KG1 (cell line): ENCODE data around the gene PEA15.
A peak's percentile ranks its signal among the peaks of the same experiment; 100 is the strongest.

Source experiments
- DNase-seq: peaks from one replicate; lab custom pipeline; 2025; lab: John Stamatoyannopoulos, UW

The PEA15 gene

DNA sequence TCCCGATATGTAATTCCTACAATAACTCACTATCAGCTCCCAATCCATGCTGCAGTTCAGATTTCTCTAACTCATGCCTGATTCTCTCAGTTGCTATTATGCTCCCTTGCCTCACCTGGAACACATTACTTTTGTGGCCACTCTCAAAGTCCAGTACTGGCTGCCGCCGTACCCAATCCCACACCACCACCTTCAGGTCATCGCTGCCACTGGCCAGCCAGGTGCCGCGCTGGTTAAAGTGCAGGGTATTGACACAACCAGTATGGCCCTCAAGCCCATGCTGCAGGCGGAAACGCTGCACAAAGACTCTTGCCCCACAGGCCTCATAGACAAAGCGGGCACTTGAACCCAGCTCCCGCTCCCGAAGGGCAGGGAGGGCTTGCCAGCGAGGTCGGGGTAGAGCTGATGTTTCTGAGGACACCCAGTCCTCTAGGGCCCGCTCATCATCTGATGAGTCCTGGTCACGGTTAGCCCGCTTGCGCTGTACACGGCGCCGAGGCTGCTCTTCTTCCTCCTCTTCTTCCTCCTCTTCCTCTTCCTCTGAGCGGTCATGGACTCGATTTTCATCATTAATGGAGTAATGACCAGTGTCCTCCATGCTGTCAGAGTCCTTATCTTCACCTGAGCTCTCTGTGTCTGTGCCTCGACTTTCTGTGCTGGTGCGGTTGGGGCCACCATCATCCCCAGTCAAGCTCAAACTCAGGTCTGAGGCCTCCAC, 34.6 kb downstream of the PEA15 start:
- no peak for DNase-seq

DNA sequence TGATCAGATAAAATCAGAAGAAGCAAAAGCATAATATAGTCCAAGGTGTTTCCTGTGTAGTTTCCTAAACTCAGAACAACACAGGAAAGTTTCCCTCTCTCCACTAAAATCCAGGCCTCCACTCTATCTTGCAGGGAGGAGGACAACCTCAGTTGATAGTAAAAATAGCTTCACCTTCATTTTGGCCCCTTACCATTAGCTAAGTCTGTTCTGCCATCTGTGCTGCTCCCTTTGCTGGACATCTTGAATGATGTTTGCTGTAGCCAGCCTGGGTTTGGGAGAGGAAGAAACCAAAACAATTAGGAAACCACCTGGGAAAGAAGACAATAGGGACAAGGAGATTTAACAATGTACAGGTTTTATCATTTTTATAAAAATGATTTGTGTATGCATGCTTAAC, 38.6 kb downstream of the PEA15 start:
- no peak for DNase-seq

DNA sequence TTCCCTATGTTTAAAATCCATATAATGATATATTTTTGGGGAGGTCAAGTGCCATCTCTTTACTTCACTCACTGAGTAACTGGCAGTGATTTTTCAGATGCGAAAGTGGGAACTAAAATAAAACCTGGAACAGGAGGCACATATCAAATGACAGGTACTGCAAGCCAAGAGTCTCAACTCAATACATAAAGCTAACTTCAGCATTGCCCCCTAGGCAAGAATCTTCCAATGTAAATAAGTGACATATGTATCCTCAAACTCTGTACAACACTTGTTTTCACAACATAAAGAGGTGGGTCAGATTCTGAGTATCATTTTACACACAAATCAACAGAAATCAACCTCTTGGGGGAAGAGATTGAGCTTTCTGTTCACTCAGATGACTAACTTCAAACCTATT, 39.0 kb downstream of the PEA15 start:
- no peak for DNase-seq

DNA sequence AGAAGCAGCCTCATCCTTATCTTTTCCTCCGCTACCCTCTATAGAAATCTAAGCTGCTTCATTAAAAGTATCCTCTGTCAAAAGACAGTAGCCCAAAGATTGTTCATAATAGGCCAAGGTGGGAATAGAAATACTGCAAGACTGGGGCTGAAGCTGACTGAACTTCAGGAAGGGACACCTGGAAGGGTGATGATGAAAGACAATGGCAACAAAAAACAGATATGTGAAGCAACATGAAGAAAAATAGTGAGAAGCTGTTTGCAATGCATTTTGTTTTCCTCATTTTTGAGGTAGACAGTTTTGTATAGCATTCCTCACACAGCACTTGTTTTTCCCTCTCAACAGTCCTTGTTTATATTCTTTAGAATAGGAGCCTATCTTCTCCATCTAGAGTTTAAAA, 40.2 kb downstream of the PEA15 start:
- no peak for DNase-seq

DNA sequence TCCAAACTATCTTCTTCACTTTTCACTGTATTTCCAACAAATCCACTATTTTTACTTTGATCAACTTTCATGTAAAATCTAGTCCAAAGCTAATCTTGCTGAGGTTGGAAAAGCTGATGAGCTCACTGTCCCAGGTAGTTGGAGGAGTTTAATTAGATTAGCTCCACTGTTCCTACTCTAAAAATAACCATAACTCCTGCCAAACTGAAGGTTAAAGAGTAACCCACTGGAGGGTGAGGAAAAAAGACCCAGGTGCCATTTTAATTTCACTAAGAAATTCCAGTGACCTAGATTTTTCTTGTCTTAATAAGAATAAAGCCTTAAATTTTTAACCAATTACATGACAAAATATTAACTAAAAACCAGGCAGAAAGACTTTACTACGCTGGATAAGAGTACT, 41.9 kb downstream of the PEA15 start:
- no peak for DNase-seq

DNA sequence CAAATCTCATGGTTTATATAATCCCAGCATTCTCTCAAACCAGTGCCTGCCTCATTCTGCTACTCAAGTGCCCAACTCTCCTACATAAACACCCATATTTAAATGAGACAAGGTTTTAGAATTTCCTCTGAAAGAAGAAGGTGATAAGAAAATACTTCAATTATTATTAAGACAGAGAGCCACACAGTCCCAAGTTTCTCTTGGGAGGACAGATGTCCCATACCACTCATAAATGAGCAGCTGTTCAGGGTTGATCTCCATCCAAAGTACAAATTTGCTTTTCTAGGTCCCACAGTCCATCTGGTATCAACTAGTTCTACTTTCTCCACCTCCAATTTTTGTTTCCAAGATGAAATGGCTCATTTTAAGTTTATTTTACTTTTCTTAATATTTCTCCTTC, 45.8 kb downstream of the PEA15 start:
- DNase-seq: no peak

DNA sequence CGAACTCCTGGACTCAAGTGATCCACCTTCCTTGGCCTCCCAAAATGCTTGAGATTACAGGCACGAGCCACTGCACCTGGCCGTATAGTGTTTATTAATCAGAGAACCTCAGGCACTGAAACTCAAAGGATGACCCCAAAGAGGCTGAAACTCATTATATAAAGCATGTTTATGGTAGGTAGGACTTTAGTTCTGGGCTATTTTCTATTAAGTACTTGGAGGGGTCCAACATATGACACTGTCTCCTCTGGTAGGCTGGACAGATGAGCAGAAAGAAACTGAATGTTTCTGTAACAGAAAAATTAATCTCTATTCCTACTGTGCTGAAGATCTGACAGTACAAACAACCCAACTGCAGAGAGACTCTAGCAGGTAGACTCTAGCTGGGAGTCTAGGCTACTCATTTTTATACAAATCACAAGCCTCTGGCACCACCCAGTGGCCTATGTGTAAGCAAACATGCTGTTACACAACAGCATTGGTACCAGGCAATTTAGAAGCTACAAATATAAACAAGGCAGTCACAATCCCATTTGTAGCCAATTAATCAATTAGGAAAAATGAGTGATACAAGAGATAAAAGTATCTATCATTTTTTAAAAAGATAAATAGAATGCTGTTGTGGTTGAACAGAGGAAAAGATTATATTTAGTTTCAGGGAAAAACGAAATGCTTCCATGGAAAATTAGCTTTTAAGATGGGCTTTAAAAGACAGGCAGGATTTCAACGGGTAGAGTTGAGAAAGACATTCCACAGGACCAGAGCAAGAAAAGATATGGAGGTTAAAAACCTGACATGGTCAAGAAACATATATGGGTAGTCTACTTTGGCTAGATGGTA, 46.7 kb downstream of the PEA15 start:
- peak; percentile 48 for DNase-seq

DNA sequence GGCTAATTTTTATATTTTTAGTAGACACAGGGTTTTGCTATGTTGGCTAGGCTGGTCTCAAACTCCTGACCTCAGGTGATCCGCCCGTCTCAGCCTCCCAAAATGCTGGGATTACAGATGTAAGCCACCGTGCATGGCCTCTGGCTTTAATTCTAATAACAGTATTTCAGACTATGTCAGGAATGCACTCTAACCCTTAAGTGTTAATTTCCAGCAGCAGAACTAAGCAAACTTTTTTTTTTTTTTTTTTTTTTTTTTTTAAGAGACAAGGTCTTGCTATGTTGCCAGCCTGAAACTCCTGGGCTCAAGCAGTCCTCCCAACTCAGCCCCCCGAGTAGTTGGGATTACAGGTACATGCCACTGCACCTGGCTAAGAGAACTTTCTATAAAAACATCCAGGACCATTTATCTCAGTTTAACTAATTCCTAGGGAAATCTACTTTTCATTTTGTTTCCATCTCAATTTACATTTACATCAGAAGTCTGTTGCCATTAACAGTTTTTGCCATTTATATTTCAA, 50.7 kb downstream of the PEA15 start:
- DNase-seq: no peak

DNA sequence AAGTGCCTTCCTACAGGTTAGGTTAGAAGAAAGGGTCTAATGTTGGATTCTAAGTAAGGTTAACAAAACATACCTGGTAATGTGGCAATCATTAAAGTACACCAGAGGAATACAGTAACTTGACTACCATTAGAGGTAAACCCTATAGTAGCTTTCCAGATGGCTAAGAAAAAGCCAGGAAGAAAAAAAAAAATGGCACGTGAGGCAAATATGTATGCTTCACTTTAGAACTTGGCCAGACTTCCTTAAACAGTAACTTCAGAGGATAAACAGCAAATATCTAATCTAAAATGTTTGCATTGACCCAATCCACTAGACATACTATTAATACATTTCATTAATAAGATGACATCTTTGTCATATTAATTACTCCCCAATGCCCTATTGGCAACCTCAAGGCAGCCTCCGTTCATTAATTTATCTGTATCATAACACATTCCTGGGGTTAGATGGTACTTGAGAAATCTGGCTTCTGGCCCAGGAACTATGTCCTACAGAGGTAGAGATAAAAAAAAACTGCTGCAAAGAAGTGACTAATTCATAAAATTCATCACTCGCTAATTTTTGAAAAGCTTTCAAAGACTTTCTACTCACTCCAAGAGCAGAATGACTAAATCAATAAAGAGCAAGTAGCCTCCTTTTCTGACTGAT, 51.3 kb downstream of the PEA15 start:
- no peak for DNase-seq

DNA sequence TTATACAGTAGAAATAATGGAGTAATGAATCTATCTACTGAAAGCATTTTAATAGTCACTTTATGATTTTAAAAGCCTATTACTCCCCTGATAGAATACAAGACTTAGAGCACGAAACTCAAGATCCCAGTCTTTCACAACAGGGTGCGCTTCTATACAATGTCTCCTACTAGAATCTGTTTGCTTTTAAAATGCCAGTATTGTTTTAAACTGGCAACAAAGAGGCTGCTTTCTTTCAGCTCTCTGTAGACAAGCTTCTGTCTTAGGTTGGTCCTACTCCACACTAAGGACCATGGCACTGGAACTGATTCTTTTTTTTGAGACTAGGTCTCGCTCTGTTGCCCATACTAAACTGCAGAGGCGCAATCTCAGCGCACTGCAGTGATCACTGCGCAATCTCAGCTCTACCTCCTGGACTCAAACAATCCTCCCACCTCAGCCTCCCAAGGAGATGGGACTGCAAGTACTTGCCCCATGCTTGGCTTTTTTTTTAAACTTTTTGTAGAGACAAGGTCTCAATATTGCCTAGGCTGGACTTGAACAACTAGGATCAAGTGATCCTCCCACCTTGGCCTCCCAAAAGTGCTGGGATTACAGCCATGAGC, 52.3 kb downstream of the PEA15 start:
- DNase-seq: no peak

DNA sequence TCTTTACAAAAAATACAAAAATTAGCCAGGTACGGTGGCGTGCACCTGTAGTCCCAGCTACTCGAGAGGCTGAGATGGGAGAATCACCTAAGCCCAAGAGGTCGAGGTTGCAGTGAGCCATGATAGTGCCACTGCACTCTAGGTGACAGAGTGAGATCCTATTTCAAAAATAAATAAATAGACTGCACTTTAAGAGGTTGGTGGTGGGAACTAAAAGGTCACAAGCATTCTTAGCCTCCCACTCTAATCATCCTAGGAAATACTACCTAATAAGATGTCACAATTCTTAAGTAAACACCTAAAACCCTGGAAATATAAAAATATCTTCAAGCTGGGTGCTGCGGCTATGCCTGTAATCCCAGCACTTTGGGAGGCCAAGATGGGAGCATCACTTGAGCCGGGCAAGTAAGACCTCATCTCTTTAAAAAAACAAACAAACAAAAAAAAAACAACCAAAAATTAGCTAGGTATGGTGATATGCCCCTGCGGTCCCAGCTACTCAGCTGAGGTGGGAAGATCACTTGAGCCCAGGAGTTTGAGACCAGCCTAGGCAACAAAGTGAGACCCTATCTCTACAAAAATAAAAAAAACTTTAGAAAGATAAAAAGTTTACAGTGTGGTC, 53.1 kb downstream of the PEA15 start:
- no peak for DNase-seq

DNA sequence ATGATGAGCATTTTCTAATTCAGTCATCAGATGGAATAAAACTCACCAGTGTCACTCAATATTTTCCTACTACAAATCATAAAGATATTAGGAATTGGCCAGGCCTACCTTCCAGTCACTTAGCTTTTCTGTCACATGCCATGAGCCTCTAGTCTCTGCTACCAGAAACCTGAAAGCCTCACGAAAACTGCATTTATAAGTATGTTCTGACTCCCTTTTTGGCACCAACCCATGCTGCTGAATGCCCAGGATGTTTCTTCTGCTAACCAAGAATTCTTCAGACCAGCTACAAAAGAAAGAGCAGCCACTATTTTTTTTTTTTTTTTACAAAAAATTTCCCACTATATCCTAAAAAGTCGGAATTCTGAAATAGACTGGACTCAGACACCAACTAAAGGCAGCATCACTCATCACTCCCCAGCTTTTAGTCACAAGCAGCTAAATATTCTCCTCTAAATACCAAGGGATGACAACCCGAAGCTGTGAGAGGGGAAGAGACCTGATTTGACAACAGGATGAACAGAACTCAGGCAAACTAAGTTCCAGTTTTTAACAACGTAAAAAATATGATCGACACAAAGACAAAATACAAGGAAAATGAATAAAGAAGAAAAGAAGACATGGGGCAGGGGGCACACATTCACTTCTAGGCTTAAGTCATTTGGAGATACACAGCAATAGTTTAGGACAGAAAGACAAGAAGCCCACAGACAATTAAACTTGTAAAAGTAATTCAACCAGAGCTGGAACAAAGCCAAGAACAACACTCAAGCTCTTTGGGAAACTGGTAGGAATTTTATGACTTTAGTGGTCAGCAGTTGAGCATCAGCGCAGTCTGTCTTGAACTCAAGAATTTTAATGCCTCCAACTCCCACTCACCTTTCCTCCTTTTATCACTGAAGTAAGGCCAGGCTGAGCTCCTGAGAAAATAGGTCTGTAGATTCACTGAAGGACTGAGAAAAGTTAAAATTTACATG, 55.5 kb downstream of the PEA15 start:
- DNase-seq: peak; percentile 16

DNA sequence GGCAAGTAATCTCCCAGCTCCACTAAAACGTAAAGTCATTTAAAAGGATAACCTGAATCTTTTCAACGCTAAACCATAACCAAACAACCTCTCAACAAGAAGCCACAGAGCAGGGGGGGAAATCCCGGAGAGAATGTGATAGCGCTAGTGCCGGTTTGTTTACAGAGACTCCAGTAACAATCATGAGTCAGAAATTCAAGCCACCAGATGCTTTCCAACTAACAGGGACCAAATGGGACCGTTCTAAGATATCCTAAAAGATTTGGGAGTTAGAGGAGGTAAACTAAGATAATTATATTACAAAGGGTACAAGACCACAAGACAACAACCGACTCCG, 56.3 kb downstream of the PEA15 start:
- peak; percentile 15 for DNase-seq

DNA sequence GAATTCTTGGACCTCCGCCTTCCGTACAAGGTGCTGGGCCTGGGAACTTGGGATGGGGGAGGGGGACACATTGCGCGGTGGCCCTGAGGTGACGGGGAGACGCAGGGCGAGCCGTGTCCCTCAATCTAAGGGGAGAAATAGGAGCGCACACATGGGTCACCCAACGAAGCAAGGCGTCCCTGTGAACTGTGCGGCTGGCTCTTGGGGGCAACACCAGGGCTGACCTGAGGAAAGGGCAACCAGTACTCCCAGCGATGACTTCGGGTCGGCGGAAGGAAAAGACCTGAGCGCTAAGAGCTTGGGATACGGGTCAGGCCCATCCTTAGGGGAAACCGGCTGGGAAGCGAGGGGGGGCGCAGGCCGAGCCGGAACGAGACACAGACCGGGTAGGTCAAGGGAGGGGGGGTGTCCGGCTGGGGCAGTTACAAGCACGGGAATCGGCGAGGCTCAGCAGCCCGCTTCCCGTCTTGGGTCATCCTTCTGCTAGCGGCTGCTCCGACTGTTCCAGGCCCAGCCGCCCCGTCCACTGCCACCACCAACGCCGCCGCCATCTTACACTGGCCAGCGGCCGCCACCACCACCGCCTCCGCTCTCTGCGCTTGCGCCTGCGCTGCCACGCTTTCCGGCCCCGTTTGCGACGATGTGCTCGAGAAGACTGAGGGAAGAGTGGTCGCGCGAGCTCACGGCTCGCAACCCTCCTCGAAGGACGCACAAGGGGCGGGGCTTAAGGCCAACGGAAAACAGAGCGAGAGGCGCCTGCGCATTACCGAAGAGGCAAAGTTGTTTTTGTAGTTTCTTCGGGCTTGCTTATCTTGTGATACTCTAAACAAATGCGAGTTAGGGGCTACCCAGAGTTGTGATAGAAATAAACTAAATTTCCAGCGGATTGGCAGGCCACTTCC, 57.0 kb downstream of the PEA15 start, which contains the start of gene DCAF8:
DCAF8 (minus strand) TSS at position 657 of the 902 bp plus-strand sequence. CDS start 18,541 bp downstream, outside the sequence.
- DNase-seq: peak; percentile 96

DNA sequence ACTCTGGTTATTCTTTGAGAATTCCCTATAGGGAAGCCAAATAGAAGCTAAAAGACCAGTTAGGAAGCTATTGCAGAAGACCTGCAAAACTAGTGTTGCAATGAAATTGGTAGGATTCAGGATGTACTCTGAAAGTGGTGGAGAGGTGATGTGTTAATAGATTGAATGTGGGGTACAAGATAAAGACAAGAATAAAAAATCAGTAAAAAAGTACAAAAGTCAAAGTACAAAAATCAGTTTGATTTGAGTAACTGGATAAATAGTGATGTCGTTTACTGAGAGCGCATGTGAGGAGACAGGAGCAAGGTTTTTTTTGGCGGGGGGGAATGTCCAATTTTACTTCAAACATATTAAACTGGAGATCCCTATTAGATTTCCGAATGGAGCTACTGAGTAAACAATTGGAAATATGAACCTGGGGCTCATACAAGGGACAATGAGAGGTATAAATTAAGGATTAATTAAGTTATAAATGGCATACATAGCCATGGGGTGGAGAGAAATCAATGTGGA, 59.7 kb downstream of the PEA15 start:
- DNase-seq: no peak
